Glutamatergic neuron (in vitro differentiated cells): ENCODE measurements around the gene HK1. TPM values are rescaled to one million over a fixed set of nuclear protein-coding genes. Genes with fewer than 3 reads are reported as not detected.
A peak's percentile ranks its signal among the peaks of the same experiment; 100 is the strongest.

Experiments used
- DNase-seq: peaks from one replicate; pipeline ENCODE4 v3.0.0; 2022
- H3K27ac Mint-ChIP-seq: one replicate; pipeline ENCODE4 v1.8.0; 2020; ENCODE audit warnings: mild to moderate bottlenecking, mixed read lengths, inconsistent platforms; ENCODE audit not compliant: unreplicated experiment
- H3K27me3 Mint-ChIP-seq: one replicate; pipeline ENCODE4 v1.8.0; 2020; ENCODE audit warnings: mild to moderate bottlenecking, moderate library complexity, mixed read lengths, inconsistent platforms; ENCODE audit not compliant: unreplicated experiment
- H3K36me3 Mint-ChIP-seq: one replicate; pipeline ENCODE4 v1.8.0; 2020; ENCODE audit warnings: mild to moderate bottlenecking, mixed read lengths, inconsistent platforms; ENCODE audit not compliant: unreplicated experiment
- H3K4me1 Mint-ChIP-seq: one replicate; pipeline ENCODE4 v1.8.0; 2020; ENCODE audit warnings: mild to moderate bottlenecking, low read depth, mixed read lengths, inconsistent platforms; ENCODE audit not compliant: unreplicated experiment
- H3K4me3 Mint-ChIP-seq: one replicate; pipeline ENCODE4 v1.8.0; 2020; ENCODE audit warnings: mild to moderate bottlenecking, mixed read lengths, inconsistent platforms; ENCODE audit not compliant: unreplicated experiment
- H3K9me3 Mint-ChIP-seq: one replicate; pipeline ENCODE4 v1.8.0; 2020; ENCODE audit warnings: mild to moderate bottlenecking, moderate library complexity, mixed read lengths, inconsistent platforms; ENCODE audit not compliant: unreplicated experiment
- total RNA-seq: library from RNA; stranded (reverse); fragmentation: NEBNext Ultra II Directional; extraction: Animal tissue kit (Norgen Biotek cat#: 25700); gene quantifications from one replicate; pipeline ENCODE4 v1.2.1, GENCODE V29; 2021; ENCODE audit not compliant: unreplicated experiment
- TF ChIP-seq, protein P1 (sequence below): fragments of 200-600 bp; sonication (generic); IDR thresholded peaks from one replicate; pipeline ENCODE4 v1.5.0; 2021; ENCODE audit not compliant: partially characterized antibody, unreplicated experiment

HK1 gene
- total RNA-seq, 1 donor from 2014 or later = 240 TPM

DNA sequence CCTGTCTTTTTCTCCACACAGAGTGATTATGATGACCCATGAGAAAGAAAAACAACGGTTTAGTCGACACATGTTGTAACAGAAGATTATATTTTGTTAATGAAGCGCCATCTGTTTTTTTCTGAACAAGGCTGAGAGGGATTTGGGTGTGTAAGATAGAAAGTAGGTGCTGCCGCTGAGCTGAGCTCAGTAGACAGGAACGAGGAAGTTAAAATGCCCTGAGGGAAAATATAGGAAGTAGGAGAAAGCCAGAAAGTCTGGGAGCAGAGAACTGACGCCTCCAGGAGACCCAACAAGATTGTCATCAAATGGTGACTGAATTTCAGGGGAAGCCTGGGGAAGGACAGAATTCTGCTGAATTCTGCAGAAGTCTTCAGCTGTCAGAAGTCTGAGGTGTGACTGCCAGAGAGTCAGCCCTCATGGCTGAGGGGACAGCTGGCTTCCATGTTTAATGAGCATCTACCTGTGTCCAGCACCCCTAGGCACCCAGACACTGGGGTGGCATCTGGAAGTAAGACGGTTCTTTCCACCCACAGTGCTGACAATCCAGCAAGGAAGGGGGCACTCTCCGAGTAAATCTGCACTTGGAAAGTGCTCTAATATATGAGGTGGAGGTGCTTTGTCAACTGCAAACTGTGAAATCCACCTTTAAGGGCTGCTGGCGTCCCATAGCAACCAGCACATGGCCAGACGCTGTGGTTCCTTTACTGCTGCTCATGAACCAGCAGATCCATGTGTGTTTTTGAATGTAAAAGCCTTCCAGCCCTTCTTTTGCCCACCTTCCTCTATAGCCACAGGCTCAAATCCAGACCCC lies 160.4 kb downstream of the HK1 start:
- Mint-ChIP-seq H3K27ac (no peak overlapping the region), H3K27me3 (peaks cover 2% of the 10 kb centered on the region), H3K9me3 (peaks cover 3% of the 10 kb centered on the region), H3K4me1 (peaks cover 37% of the 10 kb centered on the region), H3K4me3 (no peak overlapping the region), H3K36me3 (peaks cover 12% of the 10 kb centered on the region)
- no peak for DNase-seq
- TF ChIP-seq, protein P1, sequence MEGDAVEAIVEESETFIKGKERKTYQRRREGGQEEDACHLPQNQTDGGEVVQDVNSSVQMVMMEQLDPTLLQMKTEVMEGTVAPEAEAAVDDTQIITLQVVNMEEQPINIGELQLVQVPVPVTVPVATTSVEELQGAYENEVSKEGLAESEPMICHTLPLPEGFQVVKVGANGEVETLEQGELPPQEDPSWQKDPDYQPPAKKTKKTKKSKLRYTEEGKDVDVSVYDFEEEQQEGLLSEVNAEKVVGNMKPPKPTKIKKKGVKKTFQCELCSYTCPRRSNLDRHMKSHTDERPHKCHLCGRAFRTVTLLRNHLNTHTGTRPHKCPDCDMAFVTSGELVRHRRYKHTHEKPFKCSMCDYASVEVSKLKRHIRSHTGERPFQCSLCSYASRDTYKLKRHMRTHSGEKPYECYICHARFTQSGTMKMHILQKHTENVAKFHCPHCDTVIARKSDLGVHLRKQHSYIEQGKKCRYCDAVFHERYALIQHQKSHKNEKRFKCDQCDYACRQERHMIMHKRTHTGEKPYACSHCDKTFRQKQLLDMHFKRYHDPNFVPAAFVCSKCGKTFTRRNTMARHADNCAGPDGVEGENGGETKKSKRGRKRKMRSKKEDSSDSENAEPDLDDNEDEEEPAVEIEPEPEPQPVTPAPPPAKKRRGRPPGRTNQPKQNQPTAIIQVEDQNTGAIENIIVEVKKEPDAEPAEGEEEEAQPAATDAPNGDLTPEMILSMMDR = no peak

DNA sequence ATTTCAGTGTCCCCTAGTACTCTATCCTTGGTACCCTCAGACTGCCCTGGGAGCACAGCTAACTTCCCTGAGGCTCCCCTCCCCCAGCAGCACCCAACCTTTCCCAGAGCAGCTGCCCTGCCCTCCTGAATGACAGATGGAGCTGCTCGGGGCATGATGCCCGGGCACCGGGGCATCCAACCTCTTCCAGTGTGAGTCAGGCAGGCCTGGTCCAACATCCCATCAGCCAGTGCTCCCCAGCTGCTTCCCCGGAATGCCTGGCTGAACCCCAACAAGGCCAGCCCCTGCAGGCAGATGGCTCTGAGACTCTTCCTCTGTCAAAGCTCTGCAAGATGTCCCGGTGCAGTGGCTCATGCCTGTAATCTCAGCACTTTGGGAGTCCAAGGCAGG lies 161.0 kb downstream of the HK1 start:
- H3K27ac Mint-ChIP-seq = peak overlapping the region; percentile 43
- DNase-seq = no peak
- peaks cover 37% of the 10 kb centered on the region for H3K4me1 Mint-ChIP-seq
- H3K9me3 Mint-ChIP-seq = peaks cover 4% of the 10 kb centered on the region
- H3K27me3 Mint-ChIP-seq = peaks cover 2% of the 10 kb centered on the region
- TF ChIP-seq, protein P1 = no peak
- peaks cover 7% of the 10 kb centered on the region for H3K36me3 Mint-ChIP-seq
- H3K4me3 Mint-ChIP-seq = no peak overlapping the region

DNA sequence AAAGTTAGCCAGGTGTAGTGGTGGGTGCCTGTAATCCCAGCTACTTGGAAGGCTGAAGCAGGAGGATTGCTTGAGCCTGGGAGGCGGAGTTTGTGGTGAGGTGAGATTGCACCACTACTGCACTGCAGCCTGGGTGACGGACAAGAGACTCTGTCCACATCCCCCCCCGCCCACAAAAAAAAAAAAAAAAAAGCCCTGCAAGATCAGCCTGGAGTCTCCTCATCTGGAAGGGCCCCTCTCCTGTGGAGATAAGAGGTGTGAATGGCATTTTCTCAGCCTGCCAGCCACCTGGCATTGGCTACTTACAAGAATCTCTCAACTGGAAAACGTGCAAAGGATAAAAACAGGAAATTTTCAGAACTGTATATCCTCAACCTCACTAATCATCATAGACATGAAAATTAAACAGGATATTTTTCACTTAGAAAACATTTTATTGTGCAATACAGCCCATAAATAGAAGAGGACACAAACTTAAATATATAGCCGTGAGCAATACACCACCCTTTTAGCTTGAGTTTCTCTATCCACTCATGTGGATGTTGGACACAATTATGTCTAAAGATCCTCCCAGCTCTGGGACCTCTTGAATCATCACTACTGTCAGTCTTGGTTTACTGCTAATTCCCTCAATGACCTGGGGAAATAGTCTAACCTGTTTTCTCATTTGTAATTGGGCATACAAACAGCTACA lies 161.7 kb downstream of the HK1 start:
- Mint-ChIP-seq H3K4me1 (peaks cover 37% of the 10 kb centered on the region), H3K36me3 (peaks cover 5% of the 10 kb centered on the region), H3K27ac (no peak overlapping the region), H3K9me3 (peaks cover 4% of the 10 kb centered on the region), H3K4me3 (no peak overlapping the region), H3K27me3 (peaks cover under 1% of the 10 kb centered on the region)
- DNase-seq = no peak
- TF ChIP-seq, protein P1 = no peak

DNA sequence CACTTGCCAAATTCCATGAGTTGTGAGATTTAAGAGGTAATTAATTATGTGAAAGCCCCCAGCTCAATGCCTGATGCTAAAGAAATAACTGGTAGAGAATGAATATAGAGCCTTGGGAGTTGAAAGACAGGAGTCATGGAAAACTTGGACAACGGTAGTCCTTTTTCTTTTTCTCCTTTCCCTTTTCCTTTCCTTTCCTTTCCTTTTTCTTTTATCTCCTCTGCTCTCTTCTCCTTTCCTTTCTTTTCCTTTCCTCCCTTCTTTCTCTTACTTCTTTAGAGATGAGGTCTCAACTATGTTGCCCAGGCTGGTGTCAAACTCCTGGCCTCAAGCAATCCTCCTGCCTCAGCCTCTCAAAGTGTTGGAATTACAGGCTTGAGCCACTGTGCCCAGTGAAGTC lies 165.1 kb downstream of the HK1 start:
- Mint-ChIP-seq H3K27ac (no peak overlapping the region), H3K27me3 (no peaks in the 10 kb centered on the region), H3K4me3 (no peak overlapping the region)

More for the DNA sequence above, 165.1 kb downstream of the HK1 start:
- Mint-ChIP-seq H3K4me1 (peaks cover 27% of the 10 kb centered on the region), H3K36me3 (no peaks in the 10 kb centered on the region), H3K9me3 (peaks cover 7% of the 10 kb centered on the region)
- no peak for DNase-seq
- TF ChIP-seq, protein P1 = no peak
